ENCODE measurements around the gene TRERF1. TPM values are rescaled to one million over a fixed set of nuclear protein-coding genes. Genes with fewer than 3 reads are reported as not detected.

TRERF1 gene
- total RNA-seq, 1 experiment from 2014 or later, result 13.9 TPM

GRCh38 chr6:42424906-42425474 lies 26.7 kb downstream of the TRERF1 start:
- Histone ChIP-seq H3K4me3 (ENCODE audit: low read length) (no peak overlapping the region), H3K4me2 (ENCODE audit: low read length) (no peak overlapping the region), H3K9me3 (ENCODE audit: low read length) (no peaks in the 10 kb centered on the region), H3K9me2 (replicated peaks; ENCODE audit: low read length) (no peaks in the 10 kb centered on the region), H3K27me3 (ENCODE audit: low read length) (no peaks in the 10 kb centered on the region), H4K20me1 (ENCODE audit: low read length) (peaks cover 8% of the 10 kb centered on the region; the same call in 1 of the 2 replicates), H3K4me1 (ENCODE audit: insufficient read depth, low read length) (no peaks in the 10 kb centered on the region), H3K9ac (ENCODE audit: low read length) (no peak overlapping the region), H2AFZ (ENCODE audit: low read length) (no peak overlapping the region), H3K27ac (ENCODE audit: low read length) (no peak overlapping the region), H3K79me2 (ENCODE audit: low read length) (peaks cover 69% of the 10 kb centered on the region), H3F3A (ENCODE audit: low read length, unreplicated experiment) (no peaks in the 10 kb centered on the region), H3K36me3 (ENCODE audit: low read depth, low read length) (no peaks in the 10 kb centered on the region; the same call in 1 of the 2 replicates)
- ChIA-PET POLR2A (ENCODE audit: unreplicated experiment) (no interaction called here), CTCF (no interaction called here)
- no TSS peak for BruUV-seq (replicated peaks)
- intact Hi-C loops (cut with micrococcal nuclease), result no loop called here
- ATAC-seq (no peak), DNase-seq (no peak)
- TF ChIP-seq EZH2phosphoT487 (IDR thresholded peaks at IDR 0.05; ENCODE audit: borderline replicate concordance, low read length) (no peak), EZH2 (IDR thresholded peaks at IDR 0.05; ENCODE audit: low read length, unreplicated experiment) (no peak)
- TF ChIP-seq, protein P1, sequence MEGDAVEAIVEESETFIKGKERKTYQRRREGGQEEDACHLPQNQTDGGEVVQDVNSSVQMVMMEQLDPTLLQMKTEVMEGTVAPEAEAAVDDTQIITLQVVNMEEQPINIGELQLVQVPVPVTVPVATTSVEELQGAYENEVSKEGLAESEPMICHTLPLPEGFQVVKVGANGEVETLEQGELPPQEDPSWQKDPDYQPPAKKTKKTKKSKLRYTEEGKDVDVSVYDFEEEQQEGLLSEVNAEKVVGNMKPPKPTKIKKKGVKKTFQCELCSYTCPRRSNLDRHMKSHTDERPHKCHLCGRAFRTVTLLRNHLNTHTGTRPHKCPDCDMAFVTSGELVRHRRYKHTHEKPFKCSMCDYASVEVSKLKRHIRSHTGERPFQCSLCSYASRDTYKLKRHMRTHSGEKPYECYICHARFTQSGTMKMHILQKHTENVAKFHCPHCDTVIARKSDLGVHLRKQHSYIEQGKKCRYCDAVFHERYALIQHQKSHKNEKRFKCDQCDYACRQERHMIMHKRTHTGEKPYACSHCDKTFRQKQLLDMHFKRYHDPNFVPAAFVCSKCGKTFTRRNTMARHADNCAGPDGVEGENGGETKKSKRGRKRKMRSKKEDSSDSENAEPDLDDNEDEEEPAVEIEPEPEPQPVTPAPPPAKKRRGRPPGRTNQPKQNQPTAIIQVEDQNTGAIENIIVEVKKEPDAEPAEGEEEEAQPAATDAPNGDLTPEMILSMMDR (conservative IDR thresholded peaks at IDR 0.05; ENCODE audit: low read depth, low read length), result no peak

GRCh38 chr6:42423244-42423643 lies 28.5 kb downstream of the TRERF1 start:
- CTCF ChIA-PET, result no interaction called here
- Histone ChIP-seq H3K9me3 (ENCODE audit: low read length) (no peaks in the 10 kb centered on the region), H3K4me1 (ENCODE audit: insufficient read depth, low read length) (no peaks in the 10 kb centered on the region), H3K9ac (ENCODE audit: low read length) (no peak overlapping the region), H3K36me3 (ENCODE audit: low read depth, low read length) (no peaks in the 10 kb centered on the region), H3F3A (ENCODE audit: low read length, unreplicated experiment) (no peaks in the 10 kb centered on the region), H3K79me2 (ENCODE audit: low read length) (peaks cover 66% of the 10 kb centered on the region), H3K4me3 (ENCODE audit: low read length) (no peak overlapping the region), H3K27me3 (ENCODE audit: low read length) (no peaks in the 10 kb centered on the region), H3K9me2 (replicated peaks; ENCODE audit: low read length) (no peaks in the 10 kb centered on the region), H3K4me2 (ENCODE audit: low read length) (no peak overlapping the region), H4K20me1 (ENCODE audit: low read length) (peaks cover 8% of the 10 kb centered on the region; the same call in 1 of the 2 replicates), H2AFZ (ENCODE audit: low read length) (no peak overlapping the region), H3K27ac (ENCODE audit: low read length) (no peak overlapping the region)
- ATAC-seq (no peak), DNase-seq (no peak)
- intact Hi-C loops (cut with micrococcal nuclease), result no loop called here
- POLR2A ChIA-PET (ENCODE audit: unreplicated experiment), result no interaction called here
- TF ChIP-seq EZH2 (IDR thresholded peaks at IDR 0.05; ENCODE audit: low read length, unreplicated experiment) (no peak), EZH2phosphoT487 (IDR thresholded peaks at IDR 0.05; ENCODE audit: borderline replicate concordance, low read length) (no peak)
- no TSS peak for BruUV-seq (replicated peaks)

GRCh38 chr6:42420741-42421140 lies 31.0 kb downstream of the TRERF1 start:
- Histone ChIP-seq H3K4me2 (ENCODE audit: low read length) (no peak overlapping the region), H3K27me3 (ENCODE audit: low read length) (no peaks in the 10 kb centered on the region), H3K9ac (ENCODE audit: low read length) (no peak overlapping the region), H3K9me2 (replicated peaks; ENCODE audit: low read length) (no peaks in the 10 kb centered on the region), H3K79me2 (ENCODE audit: low read length) (peaks cover 77% of the 10 kb centered on the region), H2AFZ (ENCODE audit: low read length) (no peak overlapping the region), H3K9me3 (ENCODE audit: low read length) (no peaks in the 10 kb centered on the region), H4K20me1 (ENCODE audit: low read length) (peaks cover 8% of the 10 kb centered on the region; the same call in 1 of the 2 replicates), H3F3A (ENCODE audit: low read length, unreplicated experiment) (no peaks in the 10 kb centered on the region), H3K27ac (ENCODE audit: low read length) (no peak overlapping the region), H3K36me3 (ENCODE audit: low read depth, low read length) (no peaks in the 10 kb centered on the region), H3K4me3 (ENCODE audit: low read length) (no peak overlapping the region), H3K4me1 (ENCODE audit: insufficient read depth, low read length) (no peaks in the 10 kb centered on the region)
- POLR2A ChIA-PET (ENCODE audit: unreplicated experiment), result no interaction called here
- ATAC-seq (no peak), DNase-seq (no peak)
- no TSS peak for BruUV-seq (replicated peaks)
- CTCF ChIA-PET, result no interaction called here
- TF ChIP-seq EZH2phosphoT487 (IDR thresholded peaks at IDR 0.05; ENCODE audit: borderline replicate concordance, low read length), result no peak
- no peak for TF ChIP-seq EZH2 (IDR thresholded peaks at IDR 0.05; ENCODE audit: low read length, unreplicated experiment)
- TF ChIP-seq, protein P1 (conservative IDR thresholded peaks at IDR 0.05; ENCODE audit: low read depth, low read length), result no peak
- intact Hi-C loops (cut with micrococcal nuclease), result no loop called here
